Measurements from ENCODE around the gene SHISA8.
A peak's percentile ranks its signal among the peaks of the same experiment; 100 is the strongest.

The SHISA8 gene

GRCh38 chr22:41934284-41935014 is 19.6 kb upstream of the SHISA8 start:
- DNase-seq (ENCODE audit: low read depth in 2 of 3, low spot score in 2 of 3) = no peak

- no peak for DNase-seq (ENCODE audit: low read depth in 2 of 3, low spot score in 2 of 3)
These were observed 18.7 kb upstream of the SHISA8 start for GRCh38 chr22:41933411-41934177.

GRCh38 chr22:41932353-41932752 is 17.5 kb upstream of the SHISA8 start:
- DNase-seq (ENCODE audit: low read depth in 2 of 3, low spot score in 2 of 3) = no peak

- DNase-seq (ENCODE audit: low read depth in 2 of 3, low spot score in 2 of 3) = no peak
These were observed 16.9 kb upstream of the SHISA8 start for GRCh38 chr22:41931701-41932269.

GRCh38 chr22:41929418-41929810 is 14.5 kb upstream of the SHISA8 start:
- DNase-seq (ENCODE audit: low read depth in 2 of 3, low spot score in 2 of 3) = no peak

GRCh38 chr22:41928593-41929417 is 13.9 kb upstream of the SHISA8 start:
- no peak for DNase-seq (ENCODE audit: low read depth in 2 of 3, low spot score in 2 of 3)

GRCh38 chr22:41927813-41928212 is 12.9 kb upstream of the SHISA8 start:
- DNase-seq (ENCODE audit: low read depth in 2 of 3, low spot score in 2 of 3) = no peak

GRCh38 chr22:41925783-41926460 is 11.0 kb upstream of the SHISA8 start:
- peak in 2 of 3 experiments; percentile 49 to 68 for DNase-seq (ENCODE audit: low read depth in 2 of 3, low spot score in 2 of 3)

GRCh38 chr22:41923595-41924276 is 8.9 kb upstream of the SHISA8 start:
- no peak for DNase-seq (ENCODE audit: low read depth in 2 of 3, low spot score in 2 of 3)

- no peak for DNase-seq (ENCODE audit: low read depth in 2 of 3, low spot score in 2 of 3)
These were observed 8.2 kb upstream of the SHISA8 start for GRCh38 chr22:41922940-41923594.

- no peak for DNase-seq (ENCODE audit: low read depth in 2 of 3, low spot score in 2 of 3)
These were observed 7.5 kb upstream of the SHISA8 start for GRCh38 chr22:41922328-41922727.

GRCh38 chr22:41920271-41920976 is 5.5 kb upstream of the SHISA8 start:
- no peak for DNase-seq (ENCODE audit: low read depth in 2 of 3, low spot score in 2 of 3)

- no peak for DNase-seq (ENCODE audit: low read depth in 2 of 3, low spot score in 2 of 3)
These were observed 4.7 kb upstream of the SHISA8 start for GRCh38 chr22:41919357-41920224.

GRCh38 chr22:41917903-41918791 is 3.3 kb upstream of the SHISA8 start:
- no peak for DNase-seq (ENCODE audit: low read depth in 2 of 3, low spot score in 2 of 3)

- DNase-seq (ENCODE audit: low read depth in 2 of 3, low spot score in 2 of 3) = no peak
These were observed 2.6 kb upstream of the SHISA8 start for GRCh38 chr22:41917375-41917902.

- DNase-seq (ENCODE audit: low read depth in 2 of 3, low spot score in 2 of 3) = no peak
These were observed 2.0 kb upstream of the SHISA8 start for GRCh38 chr22:41916745-41917358.

Data from activated CD8-positive, alpha-beta memory T cell treated with anti-CD3 and anti-CD28 coated beads for 48 hours (primary cell).